ENCODE results near the gene AZGP1. TPM values are rescaled to one million over a fixed set of nuclear protein-coding genes. Genes with fewer than 3 reads are reported as not detected.

Gene AZGP1
- total and polyA plus RNA-seq, 2 of the 13 experiments (the other 11 are each of a cell fraction or from before 2014, with no cell fraction given) = 93.8 to 229 TPM

GRCh38 chr7:100024020-100024619 lies 48.3 kb upstream of the AZGP1 start (continued):
- TF ChIP-seq, protein P1, sequence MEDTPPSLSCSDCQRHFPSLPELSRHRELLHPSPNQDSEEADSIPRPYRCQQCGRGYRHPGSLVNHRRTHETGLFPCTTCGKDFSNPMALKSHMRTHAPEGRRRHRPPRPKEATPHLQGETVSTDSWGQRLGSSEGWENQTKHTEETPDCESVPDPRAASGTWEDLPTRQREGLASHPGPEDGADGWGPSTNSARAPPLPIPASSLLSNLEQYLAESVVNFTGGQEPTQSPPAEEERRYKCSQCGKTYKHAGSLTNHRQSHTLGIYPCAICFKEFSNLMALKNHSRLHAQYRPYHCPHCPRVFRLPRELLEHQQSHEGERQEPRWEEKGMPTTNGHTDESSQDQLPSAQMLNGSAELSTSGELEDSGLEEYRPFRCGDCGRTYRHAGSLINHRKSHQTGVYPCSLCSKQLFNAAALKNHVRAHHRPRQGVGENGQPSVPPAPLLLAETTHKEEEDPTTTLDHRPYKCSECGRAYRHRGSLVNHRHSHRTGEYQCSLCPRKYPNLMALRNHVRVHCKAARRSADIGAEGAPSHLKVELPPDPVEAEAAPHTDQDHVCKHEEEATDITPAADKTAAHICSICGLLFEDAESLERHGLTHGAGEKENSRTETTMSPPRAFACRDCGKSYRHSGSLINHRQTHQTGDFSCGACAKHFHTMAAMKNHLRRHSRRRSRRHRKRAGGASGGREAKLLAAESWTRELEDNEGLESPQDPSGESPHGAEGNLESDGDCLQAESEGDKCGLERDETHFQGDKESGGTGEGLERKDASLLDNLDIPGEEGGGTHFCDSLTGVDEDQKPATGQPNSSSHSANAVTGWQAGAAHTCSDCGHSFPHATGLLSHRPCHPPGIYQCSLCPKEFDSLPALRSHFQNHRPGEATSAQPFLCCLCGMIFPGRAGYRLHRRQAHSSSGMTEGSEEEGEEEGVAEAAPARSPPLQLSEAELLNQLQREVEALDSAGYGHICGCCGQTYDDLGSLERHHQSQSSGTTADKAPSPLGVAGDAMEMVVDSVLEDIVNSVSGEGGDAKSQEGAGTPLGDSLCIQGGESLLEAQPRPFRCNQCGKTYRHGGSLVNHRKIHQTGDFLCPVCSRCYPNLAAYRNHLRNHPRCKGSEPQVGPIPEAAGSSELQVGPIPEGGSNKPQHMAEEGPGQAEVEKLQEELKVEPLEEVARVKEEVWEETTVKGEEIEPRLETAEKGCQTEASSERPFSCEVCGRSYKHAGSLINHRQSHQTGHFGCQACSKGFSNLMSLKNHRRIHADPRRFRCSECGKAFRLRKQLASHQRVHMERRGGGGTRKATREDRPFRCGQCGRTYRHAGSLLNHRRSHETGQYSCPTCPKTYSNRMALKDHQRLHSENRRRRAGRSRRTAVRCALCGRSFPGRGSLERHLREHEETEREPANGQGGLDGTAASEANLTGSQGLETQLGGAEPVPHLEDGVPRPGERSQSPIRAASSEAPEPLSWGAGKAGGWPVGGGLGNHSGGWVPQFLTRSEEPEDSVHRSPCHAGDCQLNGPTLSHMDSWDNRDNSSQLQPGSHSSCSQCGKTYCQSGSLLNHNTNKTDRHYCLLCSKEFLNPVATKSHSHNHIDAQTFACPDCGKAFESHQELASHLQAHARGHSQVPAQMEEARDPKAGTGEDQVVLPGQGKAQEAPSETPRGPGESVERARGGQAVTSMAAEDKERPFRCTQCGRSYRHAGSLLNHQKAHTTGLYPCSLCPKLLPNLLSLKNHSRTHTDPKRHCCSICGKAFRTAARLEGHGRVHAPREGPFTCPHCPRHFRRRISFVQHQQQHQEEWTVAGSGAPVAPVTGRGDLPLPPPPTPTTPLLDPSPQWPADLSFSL (CRISPR knock-in tag; IDR thresholded peaks at IDR 0.05) = no peak
- TF ChIP-seq MED1 (CRISPR knock-in tag; IDR thresholded peaks at IDR 0.05) = peak; percentile 71
- no peak for TF ChIP-seq ZNF547 (CRISPR knock-in tag; IDR thresholded peaks at IDR 0.05)
- TF ChIP-seq ZNF24 (IDR thresholded peaks at IDR 0.05) = no peak
- peak; percentile 90 for TF ChIP-seq NCOR1 (IDR thresholded peaks at IDR 0.05; ENCODE audit: borderline replicate concordance, low read length)
- TF ChIP-seq REL (CRISPR knock-in tag; conservative IDR thresholded peaks at IDR 0.05) = no peak
- no peak for TF ChIP-seq ZNF777 (CRISPR knock-in tag; IDR thresholded peaks at IDR 0.05)
- TF ChIP-seq MXI1 (IDR thresholded peaks at IDR 0.05; ENCODE audit: borderline replicate concordance, low read depth, low read length) = 0 out of 3 replicates have a peak, but pooled peaks have one; percentile 32
- TF ChIP-seq, protein P2, sequence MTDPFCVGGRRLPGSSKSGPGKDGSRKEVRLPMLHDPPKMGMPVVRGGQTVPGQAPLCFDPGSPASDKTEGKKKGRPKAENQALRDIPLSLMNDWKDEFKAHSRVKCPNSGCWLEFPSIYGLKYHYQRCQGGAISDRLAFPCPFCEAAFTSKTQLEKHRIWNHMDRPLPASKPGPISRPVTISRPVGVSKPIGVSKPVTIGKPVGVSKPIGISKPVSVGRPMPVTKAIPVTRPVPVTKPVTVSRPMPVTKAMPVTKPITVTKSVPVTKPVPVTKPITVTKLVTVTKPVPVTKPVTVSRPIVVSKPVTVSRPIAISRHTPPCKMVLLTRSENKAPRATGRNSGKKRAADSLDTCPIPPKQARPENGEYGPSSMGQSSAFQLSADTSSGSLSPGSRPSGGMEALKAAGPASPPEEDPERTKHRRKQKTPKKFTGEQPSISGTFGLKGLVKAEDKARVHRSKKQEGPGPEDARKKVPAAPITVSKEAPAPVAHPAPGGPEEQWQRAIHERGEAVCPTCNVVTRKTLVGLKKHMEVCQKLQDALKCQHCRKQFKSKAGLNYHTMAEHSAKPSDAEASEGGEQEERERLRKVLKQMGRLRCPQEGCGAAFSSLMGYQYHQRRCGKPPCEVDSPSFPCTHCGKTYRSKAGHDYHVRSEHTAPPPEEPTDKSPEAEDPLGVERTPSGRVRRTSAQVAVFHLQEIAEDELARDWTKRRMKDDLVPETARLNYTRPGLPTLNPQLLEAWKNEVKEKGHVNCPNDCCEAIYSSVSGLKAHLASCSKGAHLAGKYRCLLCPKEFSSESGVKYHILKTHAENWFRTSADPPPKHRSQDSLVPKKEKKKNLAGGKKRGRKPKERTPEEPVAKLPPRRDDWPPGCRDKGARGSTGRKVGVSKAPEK (CRISPR knock-in tag; IDR thresholded peaks at IDR 0.05; ENCODE audit: borderline replicate concordance) = no peak
- TF ChIP-seq, protein P3, sequence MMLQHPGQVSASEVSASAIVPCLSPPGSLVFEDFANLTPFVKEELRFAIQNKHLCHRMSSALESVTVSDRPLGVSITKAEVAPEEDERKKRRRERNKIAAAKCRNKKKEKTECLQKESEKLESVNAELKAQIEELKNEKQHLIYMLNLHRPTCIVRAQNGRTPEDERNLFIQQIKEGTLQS (CRISPR knock-in tag; IDR thresholded peaks at IDR 0.05) = no peak
- 0 out of 2 replicates have a peak, but pooled peaks have one; percentile 58 for TF ChIP-seq ZNF317 (CRISPR knock-in tag; IDR thresholded peaks at IDR 0.05)
- TF ChIP-seq CREM (IDR thresholded peaks at IDR 0.05) = peak; percentile 46; the same call in 1 of the 2 replicates
- TF ChIP-seq CREM (CRISPR knock-in tag; IDR thresholded peaks at IDR 0.05) = no peak
- peak; percentile 66; the same call in 1 of the 2 replicates for TF ChIP-seq MIER3 (CRISPR knock-in tag; IDR thresholded peaks at IDR 0.05; ENCODE audit: borderline replicate concordance)
- no peak for TF ChIP-seq ZNF17 (CRISPR knock-in tag; IDR thresholded peaks at IDR 0.05)
- TF ChIP-seq TIGD3 (CRISPR knock-in tag; IDR thresholded peaks at IDR 0.05; ENCODE audit: borderline replicate concordance) = no peak
- TF ChIP-seq FOXO1 (CRISPR knock-in tag; IDR thresholded peaks at IDR 0.05) = peak; percentile 28; the same call in 1 of the 2 replicates

Data from HepG2 (cell line).